ACC112 (cell line): ENCODE results near the gene TSPAN31.
A peak's percentile ranks its signal among the peaks of the same experiment; 100 is the strongest.

Experiments used
- H2AFZ ChIP-seq: fragments of 200-600 bp; sonication (generic); one replicate; pipeline ENCODE4 v1.6.0; 2017; ENCODE audit warnings: antibody characterized with exemption, low read length; ENCODE audit not compliant: unreplicated experiment
- H3K27ac ChIP-seq: fragments of 200-600 bp; sonication (generic); 2 replicates; pipeline ENCODE4 v1.5.1; 2014; ENCODE audit warnings: low read depth, mild to moderate bottlenecking, antibody characterized with exemption, low read length, moderate library complexity
- H3K27me3 ChIP-seq: fragments of 200-600 bp; sonication (generic); 2 replicates; pipeline ENCODE4 v1.6.1; 2014; ENCODE audit warnings: mild to moderate bottlenecking, antibody characterized with exemption, low read length, moderate library complexity, mixed read lengths; ENCODE audit not compliant: insufficient read depth
- H3K36me3 ChIP-seq: fragments of 200-600 bp; sonication (generic); 2 replicates; pipeline ENCODE4 v1.6.1; 2016; ENCODE audit warnings: mild to moderate bottlenecking, antibody characterized with exemption, low read length, moderate library complexity, mixed read lengths; ENCODE audit not compliant: insufficient read depth
- H3K4me1 ChIP-seq: fragments of 200-600 bp; sonication (generic); one replicate; pipeline ENCODE4 v1.6.1; 2016; ENCODE audit warnings: low read length, mixed read lengths; ENCODE audit not compliant: insufficient read depth, unreplicated experiment, control insufficient read depth
- H3K4me3 ChIP-seq: fragments of 200-600 bp; sonication (generic); 2 replicates; pipeline ENCODE4 v1.5.1; 2014; ENCODE audit warnings: mild to moderate bottlenecking, low read depth, low read length
- H3K79me2 ChIP-seq: fragments of 200-600 bp; sonication (generic); one replicate; pipeline ENCODE4 v1.6.0; 2016; ENCODE audit warnings: low read length; ENCODE audit not compliant: control insufficient read depth, unreplicated experiment, insufficient read depth

Gene TSPAN31

DNA sequence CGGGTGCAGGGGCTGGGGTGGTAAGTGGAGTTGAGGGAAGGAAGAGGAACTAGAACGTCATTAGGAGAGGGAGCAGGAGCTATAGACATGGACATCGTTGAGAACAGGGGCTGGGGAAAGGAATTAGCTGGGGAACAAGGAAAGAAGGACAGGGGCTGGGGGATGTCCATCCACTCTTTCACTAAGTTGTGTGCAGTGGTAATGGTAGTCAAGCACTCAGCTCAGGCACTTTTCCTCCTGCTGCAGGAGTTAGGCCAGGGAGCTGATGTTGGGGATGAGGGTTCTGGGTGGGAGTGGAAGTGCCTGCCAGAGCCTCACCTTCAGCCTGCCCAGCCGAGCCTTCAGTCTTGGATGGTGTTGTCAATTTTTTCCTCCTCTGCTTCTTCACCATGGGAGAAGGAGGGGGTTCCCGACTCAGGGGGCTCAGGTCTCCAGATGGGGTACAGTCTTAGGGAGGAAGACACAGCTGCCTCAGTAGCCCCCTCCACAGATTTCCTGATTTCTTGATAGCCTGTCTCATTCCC, 15.5 kb upstream of the TSPAN31 start:
- H3K4me3 ChIP-seq: no peak overlapping the region
- no peaks in the 10 kb centered on the region for H3K4me1 ChIP-seq
- H2AFZ ChIP-seq: no peak overlapping the region
- H3K27ac ChIP-seq: no peak overlapping the region
- no peaks in the 10 kb centered on the region for H3K79me2 ChIP-seq
- no peaks in the 10 kb centered on the region for H3K36me3 ChIP-seq
- peaks cover 10% of the 10 kb centered on the region; the same call in 1 of the 2 replicates for H3K27me3 ChIP-seq

GRCh38 chr12:57730336-57731067, 14.3 kb upstream of the TSPAN31 start:
- Histone ChIP-seq H3K79me2 (no peaks in the 10 kb centered on the region), H3K27ac (no peak overlapping the region), H3K27me3 (peaks cover 21% of the 10 kb centered on the region), H3K4me3 (no peak overlapping the region), H3K4me1 (peaks cover under 1% of the 10 kb centered on the region), H3K36me3 (no peaks in the 10 kb centered on the region), H2AFZ (no peak overlapping the region)

GRCh38 chr12:57731411-57732080, 13.3 kb upstream of the TSPAN31 start:
- no peak overlapping the region for H3K4me3 ChIP-seq
- H3K4me1 ChIP-seq: peaks cover 6% of the 10 kb centered on the region
- H3K27me3 ChIP-seq: peaks cover 30% of the 10 kb centered on the region
- H2AFZ ChIP-seq: no peak overlapping the region
- no peaks in the 10 kb centered on the region for H3K79me2 ChIP-seq
- H3K27ac ChIP-seq: no peak overlapping the region
- no peaks in the 10 kb centered on the region for H3K36me3 ChIP-seq

DNA sequence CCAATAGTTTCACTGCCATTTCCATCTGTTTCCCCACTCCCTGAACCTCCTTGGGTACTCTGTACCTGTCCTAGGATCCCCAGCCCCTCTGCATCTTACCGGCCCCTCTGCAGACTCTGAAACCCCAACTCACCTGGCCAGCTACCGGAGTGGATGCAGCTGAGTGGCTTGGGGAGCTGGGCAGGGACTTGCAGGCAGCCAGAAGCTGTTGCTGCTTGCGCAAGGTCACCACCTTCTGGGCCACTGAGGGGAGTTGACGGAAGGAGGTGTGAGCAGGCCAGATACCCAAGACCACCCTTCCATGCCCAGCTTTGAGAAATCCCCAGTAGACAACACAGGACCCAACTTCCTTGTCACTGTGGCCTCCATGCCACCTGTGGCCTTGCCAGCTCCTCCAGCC, 12.6 kb upstream of the TSPAN31 start:
- no peaks in the 10 kb centered on the region for H3K79me2 ChIP-seq
- peaks cover 37% of the 10 kb centered on the region for H3K27me3 ChIP-seq
- no peak overlapping the region for H3K4me3 ChIP-seq
- H3K4me1 ChIP-seq: peaks cover 8% of the 10 kb centered on the region
- no peak overlapping the region for H3K27ac ChIP-seq
- no peaks in the 10 kb centered on the region for H3K36me3 ChIP-seq
- no peak overlapping the region for H2AFZ ChIP-seq

DNA sequence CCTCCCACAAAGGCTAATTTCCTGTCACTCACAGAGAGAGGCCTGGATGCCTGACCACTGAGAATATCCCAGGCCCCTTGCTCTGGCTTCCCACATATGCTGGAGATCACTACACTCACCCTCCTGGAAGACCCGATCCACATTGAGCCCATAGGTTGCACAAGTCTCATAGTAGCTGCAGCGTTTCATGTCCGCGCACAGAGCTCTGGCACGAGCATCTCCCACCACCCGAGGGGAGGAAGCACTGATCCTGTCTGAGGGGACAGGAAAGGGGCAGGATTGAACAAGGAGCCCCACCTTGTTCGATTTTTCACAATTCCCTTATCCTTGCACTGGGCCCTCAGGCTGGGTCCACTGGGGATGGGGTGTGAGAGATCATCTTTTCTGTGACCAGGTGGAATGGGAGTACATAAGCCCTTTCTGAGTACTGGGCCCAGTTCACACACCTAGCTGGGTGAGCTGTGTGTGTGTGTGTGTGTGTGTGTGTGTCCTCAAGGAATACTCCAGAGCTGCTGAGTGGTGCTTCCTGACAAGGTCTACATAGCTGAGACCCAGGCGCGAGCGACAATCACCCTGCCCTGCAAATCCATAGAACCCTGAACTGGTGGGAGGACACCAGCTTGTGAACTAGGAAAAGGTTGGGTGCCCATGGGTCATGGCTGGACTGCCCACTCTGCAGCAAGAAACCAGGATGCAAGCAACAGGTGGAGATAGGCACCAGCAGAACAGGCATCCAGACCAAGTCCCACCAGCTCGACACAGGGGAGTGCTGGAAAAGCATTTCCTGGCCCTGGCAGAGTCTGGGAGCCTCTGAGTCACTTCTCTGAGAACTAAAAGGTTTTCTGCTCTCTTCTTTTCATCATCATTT, 11.9 kb upstream of the TSPAN31 start:
- Histone ChIP-seq H3K36me3 (no peaks in the 10 kb centered on the region), H2AFZ (no peak overlapping the region), H3K4me3 (no peak overlapping the region), H3K4me1 (peaks cover 12% of the 10 kb centered on the region), H3K79me2 (no peaks in the 10 kb centered on the region), H3K27me3 (peaks cover 41% of the 10 kb centered on the region), H3K27ac (no peak overlapping the region)

DNA sequence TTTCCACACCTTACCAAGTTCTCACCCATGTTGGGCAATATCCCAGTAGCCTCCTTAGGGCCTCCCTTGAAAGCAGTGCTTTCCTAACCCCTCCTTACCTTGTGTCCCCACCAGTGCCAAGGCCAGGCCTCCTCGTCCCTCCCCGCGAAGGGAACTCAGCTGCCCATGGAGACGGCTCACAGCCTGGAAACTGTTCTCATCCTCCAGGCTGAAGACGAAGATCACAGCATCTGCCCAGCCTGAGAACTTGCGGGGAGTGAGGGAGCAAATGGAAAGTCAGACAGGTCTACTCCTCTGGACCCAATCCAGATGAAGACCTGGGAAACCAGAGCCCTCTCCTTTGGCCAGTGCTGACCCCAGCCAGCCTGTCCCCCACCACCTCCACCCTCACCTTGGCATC, 10.9 kb upstream of the TSPAN31 start:
- peaks cover 50% of the 10 kb centered on the region for H3K27me3 ChIP-seq
- H3K4me3 ChIP-seq: no peak overlapping the region
- H3K36me3 ChIP-seq: no peaks in the 10 kb centered on the region

GRCh38 chr12:57734591-57734990, 10.2 kb upstream of the TSPAN31 start:
- Histone ChIP-seq H3K27ac (no peak overlapping the region), H2AFZ (no peak overlapping the region), H3K4me3 (no peak overlapping the region), H3K27me3 (peaks cover 57% of the 10 kb centered on the region), H3K79me2 (no peaks in the 10 kb centered on the region), H3K4me1 (peaks cover 14% of the 10 kb centered on the region), H3K36me3 (no peaks in the 10 kb centered on the region)

More for the DNA sequence above, 10.9 kb upstream of the TSPAN31 start:
- Histone ChIP-seq H3K79me2 (no peaks in the 10 kb centered on the region), H3K27ac (no peak overlapping the region), H3K4me1 (peaks cover 14% of the 10 kb centered on the region), H2AFZ (no peak overlapping the region)

DNA sequence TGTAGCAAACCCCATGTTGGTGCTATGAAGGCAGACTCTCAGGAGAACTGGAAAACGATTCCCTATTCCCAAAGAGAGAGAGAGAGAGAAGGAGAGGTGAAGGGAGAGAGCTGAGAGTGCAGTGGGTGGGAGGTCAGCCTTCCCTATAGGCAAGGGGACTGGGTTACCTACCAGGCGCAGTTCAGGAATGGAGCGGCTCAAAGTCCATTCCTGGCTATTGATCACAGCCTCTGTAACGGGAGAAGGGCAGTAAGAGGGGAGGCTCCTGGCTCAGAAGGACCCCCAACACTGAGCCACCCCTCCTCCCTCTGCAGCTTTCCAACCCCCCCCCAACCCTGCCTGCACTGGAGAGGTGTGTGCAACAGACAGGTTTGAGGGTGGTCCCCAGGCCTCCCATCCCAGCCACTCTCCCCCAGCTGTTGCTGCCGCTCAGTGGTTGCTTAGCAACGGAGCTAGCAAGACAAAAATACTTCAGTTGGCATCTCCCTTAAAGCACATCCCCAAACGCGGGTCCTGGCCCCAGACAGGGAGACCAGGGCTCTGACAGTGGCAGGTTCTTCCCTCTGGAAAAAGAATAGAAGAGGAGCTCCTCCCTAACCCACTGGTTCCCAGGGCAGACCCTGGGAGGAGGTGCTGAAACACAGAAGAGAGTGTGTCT, 9.5 kb upstream of the TSPAN31 start:
- H3K4me3 ChIP-seq: peak overlapping the region; percentile 57; the same call in 1 of the 2 replicates
- H3K4me1 ChIP-seq: peaks cover 14% of the 10 kb centered on the region
- H3K27ac ChIP-seq: no peak overlapping the region
- no peaks in the 10 kb centered on the region for H3K36me3 ChIP-seq
- no peak overlapping the region for H2AFZ ChIP-seq
- H3K27me3 ChIP-seq: peaks cover 64% of the 10 kb centered on the region
- H3K79me2 ChIP-seq: no peaks in the 10 kb centered on the region

DNA sequence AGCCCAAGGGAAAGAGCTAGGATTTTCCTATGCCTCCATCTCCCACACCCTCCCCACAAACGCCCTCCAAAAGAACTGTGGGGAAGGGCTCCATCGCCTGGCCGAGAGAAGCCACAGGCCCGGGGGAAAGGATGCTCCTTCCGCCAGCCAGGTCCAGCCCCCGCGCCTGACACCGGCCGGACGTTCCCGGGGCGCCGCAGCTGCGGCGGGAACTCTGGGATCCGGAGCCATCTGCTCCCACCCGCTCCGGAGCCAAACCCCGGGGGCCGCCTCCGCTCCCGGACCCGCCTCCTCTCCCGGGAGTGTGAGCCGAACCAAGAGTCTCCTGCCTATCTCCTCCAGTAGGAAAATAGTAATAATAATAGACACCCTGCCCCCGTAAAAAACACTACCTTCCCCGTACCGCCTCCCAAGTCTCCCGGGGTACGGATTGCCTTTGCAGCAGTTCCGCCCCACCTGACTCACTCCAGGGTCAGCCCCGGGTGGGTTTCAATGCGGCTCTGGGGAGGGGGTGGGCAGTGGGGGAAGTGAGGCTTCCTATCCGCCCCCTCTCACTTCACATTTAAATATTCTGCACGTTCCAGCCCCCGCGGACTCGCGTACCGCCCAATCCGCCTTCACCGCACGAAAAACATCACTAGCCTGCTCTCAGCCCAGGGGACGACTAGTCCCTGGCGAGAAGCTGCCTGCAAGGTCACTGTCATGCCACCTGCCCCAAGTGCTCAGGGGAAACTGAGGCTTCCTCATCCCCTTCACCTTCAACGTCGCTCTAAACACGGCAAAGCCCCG, 8.7 kb upstream of the TSPAN31 start:
- no peak overlapping the region for H3K27ac ChIP-seq
- peak overlapping the region; percentile 57 for H3K4me3 ChIP-seq
- peaks cover 14% of the 10 kb centered on the region for H3K4me1 ChIP-seq
- H3K27me3 ChIP-seq: peaks cover 72% of the 10 kb centered on the region
- H2AFZ ChIP-seq: peak overlapping the region; percentile 8
- no peaks in the 10 kb centered on the region for H3K36me3 ChIP-seq
- no peaks in the 10 kb centered on the region for H3K79me2 ChIP-seq
